IMR-90 (cell line): Measurements from ENCODE around the gene TNRC6C. TPM values are rescaled to one million over a fixed set of nuclear protein-coding genes. Genes with fewer than 3 reads are reported as not detected.

Experiments
- ATAC-seq: fragments of 200-7000 bp; cut with Tn5 transposase; 2 replicates; pipeline ENCODE4 v1.9.1; 2020; ENCODE audit warnings: low read depth, mild to moderate bottlenecking, moderate library complexity
- BruUV-seq: library from RNA; stranded (reverse); fragments of 400-500 nt; replicated peaks from 2 replicates; lab custom pipeline; 2021; lab: Mats Ljungman, UMichigan
- CTCF ChIA-PET: fragments of 300-600 bp; formaldehyde crosslinking; extraction: SDS; loops from one replicate; lab custom pipeline; 2021; ENCODE audit warnings: antibody characterized with exemption; lab: Yijun Ruan, JAX
- POLR2A ChIA-PET: fragments of 300-600 bp; sonication (Branson Sonifier 250); formaldehyde crosslinking; loops from one replicate; lab custom pipeline; 2022; ENCODE audit warnings: antibody characterized with exemption; ENCODE audit not compliant: unreplicated experiment; lab: Charles Lee
- DNase-seq: peaks from one replicate; pipeline ENCODE4 v3.0.0; 2013
- H2AFZ ChIP-seq: replicated peaks from 2 replicates; pipeline ENCODE3; 2013; ENCODE audit warnings: low read length, mild to moderate bottlenecking; ENCODE audit not compliant: poor library complexity
- H2AK5ac ChIP-seq: 2 replicates; pipeline ENCODE4 v1.6.1; 2013; ENCODE audit warnings: low read depth, low read length, inconsistent platforms
- H2AK9ac ChIP-seq: replicated peaks from 2 replicates; pipeline ENCODE3; 2013; ENCODE audit warnings: mild to moderate bottlenecking, low read depth, low read length, moderate library complexity; ENCODE audit not compliant: poor library complexity
- H2BK120ac ChIP-seq: 2 replicates; pipeline ENCODE4 v1.6.1; 2013; ENCODE audit warnings: low read depth, low read length, inconsistent platforms
- H2BK15ac ChIP-seq: 3 replicates; pipeline ENCODE4 v1.6.1; 2013; ENCODE audit warnings: low read depth, low read length, inconsistent platforms
- H2BK20ac ChIP-seq: 2 replicates; pipeline ENCODE4 v1.6.1; 2013; ENCODE audit warnings: low read depth, mild to moderate bottlenecking, inconsistent platforms, low read length, moderate library complexity
- H2BK5ac ChIP-seq: 2 replicates; pipeline ENCODE4 v1.6.1; 2013; ENCODE audit warnings: mild to moderate bottlenecking, low read depth, low read length, inconsistent platforms; ENCODE audit not compliant: poor library complexity, severe bottlenecking
- H3K14ac ChIP-seq: replicated peaks from 2 replicates; pipeline ENCODE4 v1.6.1; 2013; ENCODE audit warnings: low read depth, low read length, inconsistent platforms
- H3K18ac ChIP-seq: 2 replicates; pipeline ENCODE4 v1.6.1; 2013; ENCODE audit warnings: low read depth, low read length, control low read depth
- H3K23ac ChIP-seq: 2 replicates; pipeline ENCODE4 v1.6.1; 2013; ENCODE audit warnings: low read depth, low read length, inconsistent platforms
- H3K27ac ChIP-seq: 2 replicates; pipeline ENCODE4 v1.5.1; 2013; ENCODE audit warnings: mild to moderate bottlenecking, control low read depth, low read length; ENCODE audit not compliant: insufficient read depth
- H3K27me3 ChIP-seq: 2 replicates; pipeline ENCODE4 v1.6.1; 2013; ENCODE audit warnings: low read length; ENCODE audit not compliant: control insufficient read depth, insufficient read depth
- H3K36me3 ChIP-seq: 2 replicates; pipeline ENCODE4 v1.6.1; 2013; ENCODE audit warnings: low read length, mixed read lengths; ENCODE audit not compliant: control insufficient read depth, insufficient read depth
- H3K4ac ChIP-seq: 2 replicates; pipeline ENCODE4 v1.6.1; 2013; ENCODE audit warnings: low read depth, low read length, inconsistent platforms
- H3K4me1 ChIP-seq: 2 replicates; pipeline ENCODE4 v1.6.1; 2013; ENCODE audit warnings: low read length, mixed read lengths; ENCODE audit not compliant: control insufficient read depth, insufficient read depth
- H3K4me2 ChIP-seq: 2 replicates; pipeline ENCODE4 v1.6.1; 2013; ENCODE audit warnings: low read depth, mild to moderate bottlenecking, control low read depth, low read length, moderate library complexity
- H3K4me3 ChIP-seq: 2 replicates; pipeline ENCODE4 v1.5.1; 2013; ENCODE audit warnings: low read depth, mild to moderate bottlenecking, control low read depth, low read length, moderate library complexity; ENCODE audit not compliant: insufficient read depth
- H3K56ac ChIP-seq: 2 replicates; pipeline ENCODE4 v1.6.1; 2013; ENCODE audit warnings: low read length, inconsistent platforms; ENCODE audit not compliant: insufficient read depth; ENCODE audit errors: extremely low read depth
- H3K79me1 ChIP-seq, 2 experiments: 2 replicates each; pipeline ENCODE4 v1.6.1; 2013; ENCODE audit warnings: low read length in 2 of 2, inconsistent platforms in 1 of 2, low read depth in 1 of 2
- H3K9ac ChIP-seq: 2 replicates; pipeline ENCODE4 v1.6.1; 2013; ENCODE audit warnings: low read depth, low read length, control low read depth
- H3K9me1 ChIP-seq: 2 replicates; pipeline ENCODE4 v1.6.1; 2013; ENCODE audit warnings: low read length, inconsistent platforms; ENCODE audit not compliant: insufficient read depth
- H3K9me3 ChIP-seq: 2 replicates; pipeline ENCODE4 v1.6.1; 2013; ENCODE audit warnings: low read length; ENCODE audit not compliant: control insufficient read depth, insufficient read depth
- H4K20me1 ChIP-seq: 2 replicates; pipeline ENCODE4 v1.6.1; 2013; ENCODE audit warnings: low read length, inconsistent platforms; ENCODE audit not compliant: insufficient read depth
- H4K5ac ChIP-seq: 2 replicates; pipeline ENCODE4 v1.6.1; 2013; ENCODE audit warnings: mild to moderate bottlenecking, low read depth, low read length, control low read depth
- H4K8ac ChIP-seq, 2 experiments: 2 replicates each; pipeline ENCODE4 v1.6.1; 2013; ENCODE audit warnings: low read depth in 2 of 2, low read length in 2 of 2, control low read depth in 1 of 2, inconsistent platforms in 1 of 2
- H4K91ac ChIP-seq: 2 replicates; pipeline ENCODE4 v1.6.1; 2013; ENCODE audit warnings: low read depth, low read length, inconsistent platforms; ENCODE audit not compliant: insufficient read depth
- BHLHE40 ChIP-seq: fragments of 150-350 bp; IDR thresholded peaks from 2 replicates; pipeline ENCODE4 v1.6.1; 2016; ENCODE audit warnings: mild to moderate bottlenecking, low read depth, low read length
- CEBPB ChIP-seq: IDR thresholded peaks from 2 replicates; pipeline ENCODE4 v1.6.1; 2012; ENCODE audit warnings: low read depth, low read length, improper control_type of control experiment
- CHD1 ChIP-seq: IDR thresholded peaks from 2 replicates; pipeline ENCODE4 v1.6.1; 2012; ENCODE audit warnings: low read depth, low read length, improper control_type of control experiment
- CTCF ChIP-seq: conservative IDR thresholded peaks from 2 replicates; pipeline ENCODE4 v1.5.1; 2012; ENCODE audit warnings: mild to moderate bottlenecking, low read depth, low read length, improper control_type of control experiment
- ELK1 ChIP-seq: fragments of 150-350 bp; IDR thresholded peaks from 2 replicates; pipeline ENCODE4 v1.6.1; 2016; ENCODE audit warnings: low read depth, mild to moderate bottlenecking, low read length, moderate library complexity, borderline replicate concordance
- FOS ChIP-seq: fragments of 150-350 bp; IDR thresholded peaks from 2 replicates; pipeline ENCODE4 v1.6.1; 2016; ENCODE audit warnings: low read depth, low read length
- MAFK ChIP-seq: IDR thresholded peaks from 2 replicates; pipeline ENCODE4 v1.6.1; 2012; ENCODE audit warnings: low read depth, low read length, improper control_type of control experiment
- MAZ ChIP-seq: IDR thresholded peaks from 2 replicates; pipeline ENCODE4 v1.6.1; 2012; ENCODE audit warnings: low read depth, mild to moderate bottlenecking, low read length, improper control_type of control experiment, moderate library complexity, borderline replicate concordance
- MXI1 ChIP-seq: IDR thresholded peaks from 2 replicates; pipeline ENCODE4 v1.6.1; 2012; ENCODE audit warnings: low read depth, mild to moderate bottlenecking, low read length, moderate library complexity, borderline replicate concordance
- NFE2L2 ChIP-seq: fragments of 150-350 bp; IDR thresholded peaks from 2 replicates; pipeline ENCODE4 v1.6.1; 2016; ENCODE audit warnings: low read depth, mild to moderate bottlenecking, low read length
- POLR2A ChIP-seq: IDR thresholded peaks from 2 replicates; pipeline ENCODE4 v1.6.1; 2012; ENCODE audit warnings: mild to moderate bottlenecking, low read depth, low read length
- RAD21 ChIP-seq: IDR thresholded peaks from 2 replicates; pipeline ENCODE4 v1.6.1; 2012; ENCODE audit warnings: low read length, improper control_type of control experiment
- RCOR1 ChIP-seq: IDR thresholded peaks from 2 replicates; pipeline ENCODE4 v1.6.1; 2012; ENCODE audit warnings: mild to moderate bottlenecking, low read length, improper control_type of control experiment; ENCODE audit not compliant: insufficient replicate concordance
- RFX5 ChIP-seq: IDR thresholded peaks from 2 replicates; pipeline ENCODE4 v1.8.0; 2012; ENCODE audit warnings: low read depth, mild to moderate bottlenecking, low read length, moderate library complexity
- SMC3 ChIP-seq: fragments of 150-350 bp; IDR thresholded peaks from 2 replicates; pipeline ENCODE4 v1.6.1; 2016; ENCODE audit warnings: low read depth, mild to moderate bottlenecking, antibody characterized with exemption, low read length, moderate library complexity
- USF2 ChIP-seq: fragments of 150-350 bp; IDR thresholded peaks from 2 replicates; pipeline ENCODE4 v1.6.1; 2017; ENCODE audit warnings: mild to moderate bottlenecking, antibody characterized with exemption, low read length, low read depth
- WGBS, 2 experiments: methylation state at CpG; one replicate each; pipeline versions ENCODE4 v1.1.5 to v1.1.7; 2013; ENCODE audit warnings: missing lambda C conversion rate in 2 of 2; ENCODE audit not compliant: insufficient read length in 1 of 2; ENCODE audit errors: extremely low coverage in 2 of 2; 5-methylcytosine and 5-hydroxymethylcytosine counted together
- dilution Hi-C: fragments of 300-500 bp; cut with HindIII; formaldehyde crosslinking; loops from one replicate; pipeline ENCODE4 v1.14.3; 2018; ENCODE audit warnings: low sequenced_read_pairs; ENCODE audit not compliant: unreplicated experiment
- in situ Hi-C: fragments of 300-500 bp; cut with MboI; formaldehyde crosslinking; loops from 3 replicates; pipeline ENCODE4 v1.14.3; 2019; ENCODE audit warnings: low sequenced_read_pairs, inconsistent platforms, mixed read lengths
- intact Hi-C: fragments of 100-400 bp; cut with micrococcal nuclease; formaldehyde crosslinking; loops from 2 replicates; pipeline ENCODE4 v1.10.0; 2022
- polyA plus RNA-seq, 3 experiments: library from polyadenylated mRNA; depleted of rRNA; stranded (reverse); fragments of >200 nt; gene quantifications; 2 replicates each; pipeline ENCODE4 v1.2.3, GENCODE V29; 2012; ENCODE audit warnings: low replicate concordance in 1 of 3
- total RNA-seq: library from RNA; depleted of rRNA; stranded (reverse); fragments of >200 nt; gene quantifications from 2 replicates; pipeline ENCODE4 v1.2.3, GENCODE V29; 2012

TNRC6C gene
- total and polyA plus RNA-seq, 2 of the 4 experiments (the other 2 are of a cell fraction) = 1.6 to 2.7 TPM

- intact Hi-C loops = loop anchor here (1.0 to 10.0 kb wide), 4 partner anchors 280 to 680 kb away; no protein-coding TSS in a partner anchor
- ChIA-PET POLR2A (no interaction called here), CTCF (interaction anchor here (0.6 to 5.4 kb wide), 8 partner anchors 8 to 473 kb away, joined by 3 to 31 read pairs (median 3); partner anchors contain the start of gene TNRC6C)
- in situ Hi-C loops = loop anchor here (5.0 kb wide), 1 partner anchor 472 kb away; no protein-coding TSS in a partner anchor
- H3K4ac ChIP-seq = no peak overlapping the region
- no peaks in the 10 kb centered on the region; the same call in 1 of the 2 replicates for H4K20me1 ChIP-seq
- H4K91ac ChIP-seq = no peak overlapping the region
- ATAC-seq = no peak
- H3K14ac ChIP-seq = no peak overlapping the region
- H3K27me3 ChIP-seq = no peaks in the 10 kb centered on the region
- dilution Hi-C loops = no loop called here
- no peak overlapping the region for H4K5ac ChIP-seq
- no peak overlapping the region for H2AFZ ChIP-seq
- no peaks in the 10 kb centered on the region for H3K9me3 ChIP-seq
- H3K18ac ChIP-seq = no peak overlapping the region
- no peak for TF ChIP-seq BHLHE40
- no peak for TF ChIP-seq MAFK
- TF ChIP-seq MXI1 = no peak
- TF ChIP-seq MAZ = no peak
- no peak for TF ChIP-seq CTCF
- no peak for TF ChIP-seq RAD21
- no peak for TF ChIP-seq NFE2L2
- no peak for TF ChIP-seq RFX5
- no peak for TF ChIP-seq SMC3
- no peak for TF ChIP-seq CEBPB
- no peak for TF ChIP-seq RCOR1
- TF ChIP-seq FOS = no peak
- no peak for TF ChIP-seq USF2
- no peak for TF ChIP-seq POLR2A
- TF ChIP-seq ELK1 = no peak
- TF ChIP-seq CHD1 = no peak
- H3K27ac ChIP-seq = no peak overlapping the region
- no peak overlapping the region for H3K56ac ChIP-seq
- no peaks in the 10 kb centered on the region; the same call in 1 of the 2 replicates for H3K9me1 ChIP-seq
- no peak overlapping the region for H3K9ac ChIP-seq
- H3K4me3 ChIP-seq = no peak overlapping the region
- H3K23ac ChIP-seq = no peak overlapping the region
- H2AK5ac ChIP-seq = no peak overlapping the region
- peaks cover 2% of the 10 kb centered on the region; the same call in 1 of the 2 replicates for H3K36me3 ChIP-seq
- no TSS peak for BruUV-seq
- no peak overlapping the region for H2BK120ac ChIP-seq
- no peak overlapping the region for H2AK9ac ChIP-seq
- no peak overlapping the region for H4K8ac ChIP-seq
- WGBS, 2 experiments = no CpG with 5 or more reads among the region's 5 CpGs
- no peak overlapping the region for H2BK5ac ChIP-seq
- H3K4me1 ChIP-seq = no peaks in the 10 kb centered on the region
- H3K79me1 ChIP-seq = no peaks in the 10 kb centered on the region
- H2BK15ac ChIP-seq = no peak overlapping the region
- no peak overlapping the region for H2BK20ac ChIP-seq
- no peak for DNase-seq
- no peak overlapping the region for H3K4me2 ChIP-seq
Observed at GRCh38 chr17:78014646-78015045, 56.1 kb downstream of the TNRC6C start.
